Measurements from ENCODE around the gene ADAM19. TPM values are rescaled to one million over a fixed set of nuclear protein-coding genes. Genes with fewer than 3 reads are reported as not detected.

Gene ADAM19
- polyA plus RNA-seq, 1 of the 3 experiments (the other 2 are of a cell fraction), result 46.9 TPM

DNA sequence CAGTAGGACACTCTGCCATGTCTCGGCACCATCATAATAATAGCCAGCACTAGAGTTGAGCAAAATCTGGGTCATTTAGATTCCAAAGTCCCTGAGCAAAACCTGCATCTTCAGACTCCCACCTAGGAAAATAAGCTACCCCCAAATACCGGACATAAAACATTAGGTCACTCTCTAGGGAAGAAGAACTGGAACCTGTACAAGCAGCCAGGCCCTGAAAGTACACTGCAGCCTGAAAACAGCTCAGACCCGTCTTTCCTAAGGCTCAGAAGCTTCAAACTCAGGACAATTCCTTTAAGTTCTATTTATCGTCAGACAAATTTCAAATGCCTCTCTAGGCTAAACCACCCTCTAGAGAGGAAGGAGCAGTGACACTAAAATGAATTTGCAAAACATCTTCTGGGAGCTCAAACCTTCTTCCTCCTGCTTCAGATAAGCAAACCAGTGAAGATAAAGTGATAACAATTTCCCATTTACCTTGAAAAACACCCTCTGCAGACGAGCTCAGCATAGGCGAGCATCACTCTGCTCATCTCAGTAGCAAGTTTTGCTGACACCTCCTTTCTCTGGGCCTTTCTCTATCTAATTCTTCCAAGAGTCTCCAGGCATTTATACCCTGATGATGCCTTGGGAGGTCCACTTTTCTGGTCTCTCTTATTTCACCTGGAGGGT, 34.0 kb downstream of the ADAM19 start:
- Histone ChIP-seq H3K9me3 (no peaks in the 10 kb centered on the region), H3K9ac (peak overlapping the region; percentile 5; the same call in 1 of the 2 replicates), H3K4me3 (ENCODE audit: low read depth in 2 of 2, low read length in 1 of 2) (0 out of 4 replicates have a peak overlapping the region, but pooled peaks of 1 of the 2 experiments have one; percentile 11), H3F3A (replicated peaks; ENCODE audit: insufficient read depth) (peaks cover 9% of the 10 kb centered on the region), H2AFZ (ENCODE audit: low read depth) (no peak overlapping the region), H3K9me2 (no peaks in the 10 kb centered on the region), H3K4me1 (ENCODE audit: control insufficient read depth in 1 of 2, insufficient read depth in 2 of 2, low read depth in 1 of 2, low read length in 1 of 2) (peaks cover 13 to 31% of the 10 kb centered on the region in 2 experiments), H3K27me3 (ENCODE audit: insufficient read depth) (no peaks in the 10 kb centered on the region), H3K36me3 (replicated peaks in 1 of 2; ENCODE audit: control insufficient read depth in 1 of 2, insufficient read depth in 2 of 2, low read length in 1 of 2) (peaks cover 7 to 32% of the 10 kb centered on the region in 2 experiments), H4K20me1 (ENCODE audit: insufficient read depth) (peaks cover 77% of the 10 kb centered on the region), H3K27ac (ENCODE audit: low read depth in 2 of 2, low read length in 1 of 2) (peak overlapping the region; percentile 53 to 76), H3K79me2 (ENCODE audit: insufficient read depth) (peaks cover 100% of the 10 kb centered on the region), H3K4me2 (peak overlapping the region; percentile 67)
- TF ChIP-seq, protein P1, sequence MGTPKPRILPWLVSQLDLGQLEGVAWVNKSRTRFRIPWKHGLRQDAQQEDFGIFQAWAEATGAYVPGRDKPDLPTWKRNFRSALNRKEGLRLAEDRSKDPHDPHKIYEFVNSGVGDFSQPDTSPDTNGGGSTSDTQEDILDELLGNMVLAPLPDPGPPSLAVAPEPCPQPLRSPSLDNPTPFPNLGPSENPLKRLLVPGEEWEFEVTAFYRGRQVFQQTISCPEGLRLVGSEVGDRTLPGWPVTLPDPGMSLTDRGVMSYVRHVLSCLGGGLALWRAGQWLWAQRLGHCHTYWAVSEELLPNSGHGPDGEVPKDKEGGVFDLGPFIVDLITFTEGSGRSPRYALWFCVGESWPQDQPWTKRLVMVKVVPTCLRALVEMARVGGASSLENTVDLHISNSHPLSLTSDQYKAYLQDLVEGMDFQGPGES (IDR thresholded peaks at IDR 0.05; ENCODE audit: low read depth, low read length), result no peak
- TF ChIP-seq, protein P2, sequence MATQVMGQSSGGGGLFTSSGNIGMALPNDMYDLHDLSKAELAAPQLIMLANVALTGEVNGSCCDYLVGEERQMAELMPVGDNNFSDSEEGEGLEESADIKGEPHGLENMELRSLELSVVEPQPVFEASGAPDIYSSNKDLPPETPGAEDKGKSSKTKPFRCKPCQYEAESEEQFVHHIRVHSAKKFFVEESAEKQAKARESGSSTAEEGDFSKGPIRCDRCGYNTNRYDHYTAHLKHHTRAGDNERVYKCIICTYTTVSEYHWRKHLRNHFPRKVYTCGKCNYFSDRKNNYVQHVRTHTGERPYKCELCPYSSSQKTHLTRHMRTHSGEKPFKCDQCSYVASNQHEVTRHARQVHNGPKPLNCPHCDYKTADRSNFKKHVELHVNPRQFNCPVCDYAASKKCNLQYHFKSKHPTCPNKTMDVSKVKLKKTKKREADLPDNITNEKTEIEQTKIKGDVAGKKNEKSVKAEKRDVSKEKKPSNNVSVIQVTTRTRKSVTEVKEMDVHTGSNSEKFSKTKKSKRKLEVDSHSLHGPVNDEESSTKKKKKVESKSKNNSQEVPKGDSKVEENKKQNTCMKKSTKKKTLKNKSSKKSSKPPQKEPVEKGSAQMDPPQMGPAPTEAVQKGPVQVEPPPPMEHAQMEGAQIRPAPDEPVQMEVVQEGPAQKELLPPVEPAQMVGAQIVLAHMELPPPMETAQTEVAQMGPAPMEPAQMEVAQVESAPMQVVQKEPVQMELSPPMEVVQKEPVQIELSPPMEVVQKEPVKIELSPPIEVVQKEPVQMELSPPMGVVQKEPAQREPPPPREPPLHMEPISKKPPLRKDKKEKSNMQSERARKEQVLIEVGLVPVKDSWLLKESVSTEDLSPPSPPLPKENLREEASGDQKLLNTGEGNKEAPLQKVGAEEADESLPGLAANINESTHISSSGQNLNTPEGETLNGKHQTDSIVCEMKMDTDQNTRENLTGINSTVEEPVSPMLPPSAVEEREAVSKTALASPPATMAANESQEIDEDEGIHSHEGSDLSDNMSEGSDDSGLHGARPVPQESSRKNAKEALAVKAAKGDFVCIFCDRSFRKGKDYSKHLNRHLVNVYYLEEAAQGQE (IDR thresholded peaks at IDR 0.05; ENCODE audit: low read depth, low read length), result no peak
- TF ChIP-seq ELF1 (IDR thresholded peaks at IDR 0.05) (no peak), TAF1 (IDR thresholded peaks at IDR 0.05; ENCODE audit: borderline replicate concordance, low read depth, low read length) (no peak), GATA2 (CRISPR knock-in tag; IDR thresholded peaks at IDR 0.05) (no peak), GABPA (IDR thresholded peaks at IDR 0.05; ENCODE audit: low read depth) (no peak), EP300 (IDR thresholded peaks at IDR 0.05; ENCODE audit: borderline replicate concordance in 1 of 2, low read depth in 1 of 2, low read length in 1 of 2) (no peak), FOSL2 (IDR thresholded peaks at IDR 0.05; ENCODE audit: borderline replicate concordance, low read depth) (no peak), RCOR1 (IDR thresholded peaks at IDR 0.05; ENCODE audit: low read length) (no peak)
- TF ChIP-seq, protein P3, sequence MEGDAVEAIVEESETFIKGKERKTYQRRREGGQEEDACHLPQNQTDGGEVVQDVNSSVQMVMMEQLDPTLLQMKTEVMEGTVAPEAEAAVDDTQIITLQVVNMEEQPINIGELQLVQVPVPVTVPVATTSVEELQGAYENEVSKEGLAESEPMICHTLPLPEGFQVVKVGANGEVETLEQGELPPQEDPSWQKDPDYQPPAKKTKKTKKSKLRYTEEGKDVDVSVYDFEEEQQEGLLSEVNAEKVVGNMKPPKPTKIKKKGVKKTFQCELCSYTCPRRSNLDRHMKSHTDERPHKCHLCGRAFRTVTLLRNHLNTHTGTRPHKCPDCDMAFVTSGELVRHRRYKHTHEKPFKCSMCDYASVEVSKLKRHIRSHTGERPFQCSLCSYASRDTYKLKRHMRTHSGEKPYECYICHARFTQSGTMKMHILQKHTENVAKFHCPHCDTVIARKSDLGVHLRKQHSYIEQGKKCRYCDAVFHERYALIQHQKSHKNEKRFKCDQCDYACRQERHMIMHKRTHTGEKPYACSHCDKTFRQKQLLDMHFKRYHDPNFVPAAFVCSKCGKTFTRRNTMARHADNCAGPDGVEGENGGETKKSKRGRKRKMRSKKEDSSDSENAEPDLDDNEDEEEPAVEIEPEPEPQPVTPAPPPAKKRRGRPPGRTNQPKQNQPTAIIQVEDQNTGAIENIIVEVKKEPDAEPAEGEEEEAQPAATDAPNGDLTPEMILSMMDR (IDR thresholded peaks at IDR 0.05), result no peak
- ChIA-PET CTCF (interaction anchor here (0.8 to 1.2 kb wide), 2 partner anchors 18 to 30 kb away, joined by 3 to 4 read pairs; no protein-coding TSS in a partner anchor), POLR2A (no interaction called here)
- 69% methylated on average over 6 of the region's 6 CpGs for WGBS (ENCODE audit: low lambda C conversion rate)
- no peak for DNase-seq

Measured in SK-N-SH (cell line).